Measurements from ENCODE around the gene DIAPH3.

DNA sequence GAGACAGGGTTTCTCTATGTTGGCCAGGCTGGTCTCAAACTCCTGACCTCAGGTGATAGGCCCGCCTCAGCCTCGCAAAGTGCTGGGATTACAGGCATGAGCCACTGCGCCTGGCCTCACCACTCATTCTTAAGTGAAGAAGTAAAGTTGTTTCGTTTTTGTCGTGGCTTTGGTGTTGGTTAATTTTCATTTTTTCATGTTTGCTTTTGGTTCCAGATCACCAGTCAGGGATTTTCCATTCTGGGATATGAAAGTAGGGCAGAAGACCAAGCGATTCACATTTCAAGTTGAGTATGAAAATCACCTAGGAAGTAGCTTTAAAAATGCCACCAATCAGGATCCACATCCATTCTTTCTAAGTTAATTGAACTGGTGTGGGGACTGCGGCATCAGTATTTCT is 289.9 kb downstream of the DIAPH3 start:
- TF ChIP-seq, protein P1, sequence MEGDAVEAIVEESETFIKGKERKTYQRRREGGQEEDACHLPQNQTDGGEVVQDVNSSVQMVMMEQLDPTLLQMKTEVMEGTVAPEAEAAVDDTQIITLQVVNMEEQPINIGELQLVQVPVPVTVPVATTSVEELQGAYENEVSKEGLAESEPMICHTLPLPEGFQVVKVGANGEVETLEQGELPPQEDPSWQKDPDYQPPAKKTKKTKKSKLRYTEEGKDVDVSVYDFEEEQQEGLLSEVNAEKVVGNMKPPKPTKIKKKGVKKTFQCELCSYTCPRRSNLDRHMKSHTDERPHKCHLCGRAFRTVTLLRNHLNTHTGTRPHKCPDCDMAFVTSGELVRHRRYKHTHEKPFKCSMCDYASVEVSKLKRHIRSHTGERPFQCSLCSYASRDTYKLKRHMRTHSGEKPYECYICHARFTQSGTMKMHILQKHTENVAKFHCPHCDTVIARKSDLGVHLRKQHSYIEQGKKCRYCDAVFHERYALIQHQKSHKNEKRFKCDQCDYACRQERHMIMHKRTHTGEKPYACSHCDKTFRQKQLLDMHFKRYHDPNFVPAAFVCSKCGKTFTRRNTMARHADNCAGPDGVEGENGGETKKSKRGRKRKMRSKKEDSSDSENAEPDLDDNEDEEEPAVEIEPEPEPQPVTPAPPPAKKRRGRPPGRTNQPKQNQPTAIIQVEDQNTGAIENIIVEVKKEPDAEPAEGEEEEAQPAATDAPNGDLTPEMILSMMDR (IDR thresholded peaks at IDR 0.05): no peak
- TF ChIP-seq POLR2A (IDR thresholded peaks at IDR 0.05) (no peak), EP300 (IDR thresholded peaks at IDR 0.05) (no peak)
